Measurements from ENCODE around the gene MMP28.

GRCh38 chr17:35763767-35764122 lies 31.7 kb downstream of the MMP28 start:
- TF ChIP-seq CTCF (conservative IDR thresholded peaks at IDR 0.05) (no peak), EZH2 (IDR thresholded peaks at IDR 0.05; ENCODE audit: low read depth) (no peak)
